Activated naive CD4-positive, alpha-beta T cell treated with anti-CD3 and anti-CD28 coated beads, Interleukin-2, amount 50 U/mL, for 72 hours (primary cell): ENCODE measurements around the gene PDE4D. TPM values are rescaled to one million over a fixed set of nuclear protein-coding genes. Genes with fewer than 3 reads are reported as not detected.

Experiments used
- ATAC-seq, 2 donors: fragments of 150-1000 bp; cut with Tn5 transposase; 2 replicates each; pipeline ENCODE4 v1.10.0; 2021; ENCODE audit warnings: mild to moderate bottlenecking in 2 of 2, moderate library complexity in 2 of 2
- DNase-seq, 2 donors: peaks; one replicate each; pipeline ENCODE4 v3.0.0; 2021 to 2022; ENCODE audit warnings: low spot score in 2 of 2
- H3K27ac Mint-ChIP-seq, 2 donors: one replicate each; pipeline ENCODE4 v1.8.0; 2022; ENCODE audit warnings: mild to moderate bottlenecking in 2 of 2, mixed read lengths in 2 of 2
- H3K36me3 Mint-ChIP-seq, 2 donors: one replicate each; pipeline ENCODE4 v1.8.0; 2022; ENCODE audit warnings: mixed read lengths in 2 of 2
- H3K9me3 Mint-ChIP-seq, 2 donors: one replicate each; pipeline ENCODE4 v1.8.0; 2022; ENCODE audit warnings: mixed read lengths in 2 of 2
- total RNA-seq, 2 donors: library from RNA; stranded (reverse); gene quantifications; one replicate each; pipeline ENCODE4 v1.2.3, GENCODE V29; 2022

The PDE4D gene
- total RNA-seq, 2 donors from 2014 or later = 31.1 to 86.7 TPM

DNA sequence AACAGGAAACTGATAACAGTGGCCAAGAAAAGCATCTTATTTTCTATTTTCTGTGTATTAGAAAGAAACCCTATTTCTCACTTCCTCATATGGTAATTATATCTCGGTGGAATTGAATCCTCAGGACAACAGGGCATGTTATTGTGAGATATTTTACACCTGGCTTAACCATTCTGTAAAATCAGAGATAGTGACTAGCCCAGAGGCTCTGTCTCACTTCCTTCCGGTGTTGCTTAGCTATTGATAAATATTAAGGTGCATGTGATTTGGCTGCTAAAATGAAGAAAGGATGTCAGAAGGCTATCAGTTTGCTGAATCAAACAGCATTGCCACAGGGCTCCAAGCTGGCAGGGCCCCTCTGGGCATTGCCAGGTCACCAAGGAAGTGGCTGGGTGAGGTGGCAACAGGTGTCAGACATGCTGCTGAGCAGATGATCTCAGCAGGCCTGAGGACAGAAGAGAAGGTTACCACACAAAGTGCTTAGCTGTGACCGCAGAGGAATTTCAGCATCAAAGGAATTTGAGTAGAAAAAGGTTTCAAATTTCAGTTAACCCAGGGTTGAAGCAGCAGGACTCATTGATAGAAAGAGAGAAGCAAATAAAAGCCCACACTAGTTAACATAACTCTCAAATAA, 330.7 kb downstream of the PDE4D start:
- DNase-seq = no peak
- H3K27ac Mint-ChIP-seq = no peak overlapping the region
- peak in 1 of 2 donors; percentile 75 for ATAC-seq
- H3K9me3 Mint-ChIP-seq = no peaks in the 10 kb centered on the region
- H3K36me3 Mint-ChIP-seq = no peaks in the 10 kb centered on the region

DNA sequence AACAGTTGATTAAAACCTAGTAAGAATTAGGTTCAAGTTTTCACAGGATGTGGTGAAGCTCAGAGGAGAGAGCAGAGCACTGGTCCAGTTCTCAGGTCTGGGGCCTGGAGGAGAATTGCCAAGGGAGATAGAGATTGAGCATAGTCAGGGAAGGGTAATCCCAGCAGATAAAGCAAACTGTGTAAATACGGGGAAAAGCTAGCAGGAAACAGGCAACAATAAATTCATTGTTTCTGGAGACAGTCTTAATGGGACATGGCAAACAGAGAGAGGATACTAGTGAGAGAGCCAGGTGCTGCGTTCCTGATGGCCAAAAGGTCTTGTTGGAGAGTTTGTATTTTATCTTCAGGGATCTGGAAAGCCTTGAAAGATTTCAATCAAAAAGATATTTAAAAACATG, 333.0 kb downstream of the PDE4D start:
- Mint-ChIP-seq H3K36me3 (no peaks in the 10 kb centered on the region), H3K9me3 (no peaks in the 10 kb centered on the region), H3K27ac (no peak overlapping the region)
- DNase-seq = no peak
- ATAC-seq = no peak

- Mint-ChIP-seq H3K27ac (no peak overlapping the region), H3K9me3 (no peaks in the 10 kb centered on the region), H3K36me3 (no peaks in the 10 kb centered on the region)
- DNase-seq (no peak), ATAC-seq (no peak)
These were observed 333.7 kb downstream of the PDE4D start for GRCh38 chr5:59559847-59560246.

GRCh38 chr5:59559323-59559722, 334.2 kb downstream of the PDE4D start:
- DNase-seq (no peak), ATAC-seq (no peak)
- no peak overlapping the region for H3K27ac Mint-ChIP-seq
- no peaks in the 10 kb centered on the region for H3K9me3 Mint-ChIP-seq
- H3K36me3 Mint-ChIP-seq = no peaks in the 10 kb centered on the region

DNA sequence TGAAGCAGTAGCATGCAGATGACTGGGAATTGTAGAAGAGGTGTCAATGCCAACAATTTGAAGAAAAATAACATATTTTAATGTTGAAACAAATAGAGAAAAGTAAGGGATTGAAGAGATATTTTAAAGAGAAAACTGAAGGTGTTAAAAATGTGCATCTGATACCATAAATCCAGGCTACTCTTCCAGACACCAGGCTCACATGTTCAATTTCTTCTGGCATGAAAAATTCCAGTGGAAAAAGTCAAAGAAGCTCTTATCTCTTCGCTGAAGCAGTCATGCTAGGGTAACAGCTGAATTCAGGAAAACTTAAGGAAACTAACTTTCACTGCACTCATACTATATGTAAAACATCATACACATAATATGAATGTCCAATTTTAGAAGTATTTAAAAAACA, 335.0 kb downstream of the PDE4D start:
- no peak overlapping the region for H3K27ac Mint-ChIP-seq
- ATAC-seq = no peak
- H3K36me3 Mint-ChIP-seq = no peaks in the 10 kb centered on the region
- no peak for DNase-seq
- H3K9me3 Mint-ChIP-seq = no peaks in the 10 kb centered on the region

DNA sequence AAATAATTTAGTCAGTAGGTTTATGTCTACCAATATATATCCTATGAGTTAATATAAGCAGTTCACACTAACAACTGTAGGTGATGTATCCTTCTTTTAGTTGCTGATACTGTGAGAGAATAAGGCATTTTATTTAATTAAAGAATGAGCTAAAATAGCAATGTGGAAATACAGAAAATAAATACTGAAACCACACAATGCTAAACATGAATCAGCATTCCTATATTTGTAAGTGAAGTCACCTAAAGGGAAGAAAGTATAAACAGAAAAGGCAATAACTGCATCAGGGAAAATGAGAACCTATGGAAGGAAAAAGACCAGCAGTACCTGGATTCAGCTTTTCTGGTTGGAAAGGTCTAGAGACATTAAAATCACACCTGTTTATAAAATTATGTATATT, 336.0 kb downstream of the PDE4D start:
- no peaks in the 10 kb centered on the region for H3K36me3 Mint-ChIP-seq
- no peaks in the 10 kb centered on the region for H3K9me3 Mint-ChIP-seq
- ATAC-seq (no peak), DNase-seq (no peak)
- H3K27ac Mint-ChIP-seq = no peak overlapping the region

GRCh38 chr5:59555596-59555995, 337.9 kb downstream of the PDE4D start:
- ATAC-seq (no peak), DNase-seq (no peak)
- Mint-ChIP-seq H3K27ac (no peak overlapping the region), H3K9me3 (no peaks in the 10 kb centered on the region), H3K36me3 (no peaks in the 10 kb centered on the region)

- Mint-ChIP-seq H3K9me3 (no peaks in the 10 kb centered on the region), H3K27ac (no peak overlapping the region), H3K36me3 (no peaks in the 10 kb centered on the region)
- no peak for DNase-seq
- ATAC-seq = no peak
These were observed 339.0 kb downstream of the PDE4D start for GRCh38 chr5:59554501-59554900.

- no peaks in the 10 kb centered on the region for H3K36me3 Mint-ChIP-seq
- H3K27ac Mint-ChIP-seq = no peak overlapping the region
- ATAC-seq (no peak), DNase-seq (no peak)
- H3K9me3 Mint-ChIP-seq = no peaks in the 10 kb centered on the region
These were observed 339.5 kb downstream of the PDE4D start for GRCh38 chr5:59553992-59554391.

GRCh38 chr5:59548807-59549357, 344.6 kb downstream of the PDE4D start:
- no peaks in the 10 kb centered on the region for H3K36me3 Mint-ChIP-seq
- no peak overlapping the region for H3K27ac Mint-ChIP-seq
- DNase-seq = no peak
- H3K9me3 Mint-ChIP-seq = no peaks in the 10 kb centered on the region
- ATAC-seq = no peak

GRCh38 chr5:59547731-59548130, 345.8 kb downstream of the PDE4D start:
- H3K9me3 Mint-ChIP-seq = no peaks in the 10 kb centered on the region
- ATAC-seq = no peak

GRCh38 chr5:59544573-59544972, 349.0 kb downstream of the PDE4D start:
- Mint-ChIP-seq H3K27ac (no peak overlapping the region), H3K9me3 (no peaks in the 10 kb centered on the region), H3K36me3 (no peaks in the 10 kb centered on the region)
- no peak for ATAC-seq
- no peak for DNase-seq

More at GRCh38 chr5:59547731-59548130, 345.8 kb downstream of the PDE4D start:
- Mint-ChIP-seq H3K27ac (no peak overlapping the region), H3K36me3 (no peaks in the 10 kb centered on the region)
- no peak for DNase-seq

- ATAC-seq (no peak), DNase-seq (no peak)
- no peaks in the 10 kb centered on the region for H3K9me3 Mint-ChIP-seq
- H3K36me3 Mint-ChIP-seq = no peaks in the 10 kb centered on the region
- H3K27ac Mint-ChIP-seq = no peak overlapping the region
These were observed 349.6 kb downstream of the PDE4D start for GRCh38 chr5:59543821-59544442.

- Mint-ChIP-seq H3K36me3 (no peaks in the 10 kb centered on the region), H3K9me3 (no peaks in the 10 kb centered on the region)
These were observed 350.4 kb downstream of the PDE4D start for GRCh38 chr5:59542851-59543820.

DNA sequence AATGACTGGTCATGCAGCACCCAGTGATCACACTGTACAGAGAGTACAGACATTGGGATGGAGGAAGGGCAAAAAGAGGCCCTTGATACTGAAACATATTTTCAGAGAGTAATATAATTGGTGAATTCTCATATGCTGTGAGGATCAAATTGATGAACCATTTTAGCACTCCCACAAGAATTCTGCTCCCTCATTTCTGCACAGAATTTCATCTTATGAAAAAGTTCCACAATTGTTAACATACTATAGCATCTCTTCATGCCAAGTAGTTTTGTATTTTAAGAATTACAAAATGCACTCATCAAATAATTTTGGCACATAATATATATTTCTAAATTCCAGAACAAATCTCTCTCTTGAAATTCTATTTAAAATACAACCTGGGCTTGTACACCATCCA, 351.2 kb downstream of the PDE4D start:
- DNase-seq (no peak), ATAC-seq (no peak)
- Mint-ChIP-seq H3K36me3 (no peaks in the 10 kb centered on the region), H3K9me3 (no peaks in the 10 kb centered on the region), H3K27ac (no peak overlapping the region)

More at GRCh38 chr5:59542851-59543820, 350.4 kb downstream of the PDE4D start:
- H3K27ac Mint-ChIP-seq = no peak overlapping the region
- ATAC-seq (no peak), DNase-seq (no peak)

GRCh38 chr5:59540366-59540765, 353.2 kb downstream of the PDE4D start:
- Mint-ChIP-seq H3K36me3 (no peaks in the 10 kb centered on the region), H3K27ac (no peak overlapping the region)
- ATAC-seq = no peak

GRCh38 chr5:59538750-59539121, 354.8 kb downstream of the PDE4D start:
- Mint-ChIP-seq H3K9me3 (no peaks in the 10 kb centered on the region), H3K36me3 (no peaks in the 10 kb centered on the region), H3K27ac (no peak overlapping the region)
- ATAC-seq = no peak
- no peak for DNase-seq

More at GRCh38 chr5:59540366-59540765, 353.2 kb downstream of the PDE4D start:
- no peaks in the 10 kb centered on the region for H3K9me3 Mint-ChIP-seq
- DNase-seq = no peak
